ENCODE measurements around the gene NECAB3. TPM values are rescaled to one million over a fixed set of nuclear protein-coding genes. Genes with fewer than 3 reads are reported as not detected.

Gene NECAB3
- total RNA-seq, 1 experiment from 2014 or later = 43.5 TPM

DNA sequence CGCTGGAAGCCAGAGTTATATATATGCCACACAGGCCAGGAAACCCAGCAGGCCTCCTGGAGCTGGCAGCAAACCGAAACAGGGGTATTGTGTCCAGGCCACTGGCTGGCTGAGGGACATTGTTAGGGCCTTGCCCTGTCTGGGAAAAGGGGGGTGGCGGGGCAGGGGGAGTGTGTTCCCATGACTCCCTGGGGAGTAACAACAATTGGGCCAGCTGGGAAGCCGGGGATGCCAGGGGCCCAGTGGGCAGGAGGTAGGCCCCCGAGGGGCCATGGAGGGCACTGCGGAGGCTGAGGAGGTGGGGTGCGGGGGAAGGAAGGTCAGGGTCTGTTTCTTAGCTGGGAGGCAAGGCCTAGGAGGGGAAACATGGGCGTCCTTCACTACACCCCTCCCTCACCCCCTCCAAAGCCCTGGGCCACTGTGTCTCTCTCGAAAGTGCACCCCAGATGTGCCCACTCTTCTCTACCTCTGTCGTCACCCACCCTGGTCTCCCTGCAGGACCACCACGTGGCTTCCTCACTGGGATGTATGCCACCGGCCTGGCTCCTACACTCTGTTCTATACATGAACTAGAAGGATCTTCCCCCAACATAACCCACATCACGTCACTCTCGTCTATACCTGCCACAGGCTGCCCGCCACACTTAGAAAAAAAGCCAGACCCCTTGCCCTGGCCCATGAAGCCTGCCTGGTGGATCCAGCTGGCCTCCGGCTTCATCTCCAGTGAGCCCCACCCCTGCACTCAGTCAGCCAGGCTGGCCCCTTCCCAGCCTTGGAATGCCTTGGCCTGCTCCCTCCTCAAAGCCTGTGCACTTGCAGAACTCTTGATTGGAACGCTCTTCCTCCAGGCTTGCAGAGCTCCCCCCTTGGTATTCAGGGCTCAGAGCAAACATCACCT lies 19.8 kb upstream of the NECAB3 start:
- TF ChIP-seq, protein P1, sequence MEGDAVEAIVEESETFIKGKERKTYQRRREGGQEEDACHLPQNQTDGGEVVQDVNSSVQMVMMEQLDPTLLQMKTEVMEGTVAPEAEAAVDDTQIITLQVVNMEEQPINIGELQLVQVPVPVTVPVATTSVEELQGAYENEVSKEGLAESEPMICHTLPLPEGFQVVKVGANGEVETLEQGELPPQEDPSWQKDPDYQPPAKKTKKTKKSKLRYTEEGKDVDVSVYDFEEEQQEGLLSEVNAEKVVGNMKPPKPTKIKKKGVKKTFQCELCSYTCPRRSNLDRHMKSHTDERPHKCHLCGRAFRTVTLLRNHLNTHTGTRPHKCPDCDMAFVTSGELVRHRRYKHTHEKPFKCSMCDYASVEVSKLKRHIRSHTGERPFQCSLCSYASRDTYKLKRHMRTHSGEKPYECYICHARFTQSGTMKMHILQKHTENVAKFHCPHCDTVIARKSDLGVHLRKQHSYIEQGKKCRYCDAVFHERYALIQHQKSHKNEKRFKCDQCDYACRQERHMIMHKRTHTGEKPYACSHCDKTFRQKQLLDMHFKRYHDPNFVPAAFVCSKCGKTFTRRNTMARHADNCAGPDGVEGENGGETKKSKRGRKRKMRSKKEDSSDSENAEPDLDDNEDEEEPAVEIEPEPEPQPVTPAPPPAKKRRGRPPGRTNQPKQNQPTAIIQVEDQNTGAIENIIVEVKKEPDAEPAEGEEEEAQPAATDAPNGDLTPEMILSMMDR (conservative IDR thresholded peaks at IDR 0.05; ENCODE audit: low read depth, low read length) = no peak
- no peak for TF ChIP-seq EZH2phosphoT487 (IDR thresholded peaks at IDR 0.05; ENCODE audit: borderline replicate concordance, low read length)
- TF ChIP-seq EZH2 (IDR thresholded peaks at IDR 0.05; ENCODE audit: low read length, unreplicated experiment) = no peak
- DNase-seq (no peak), ATAC-seq (no peak)
- H3K4me2 ChIP-seq (ENCODE audit: low read length) = no peak overlapping the region
- no TSS peak for BruUV-seq (replicated peaks)
- no peak overlapping the region for H3K9ac ChIP-seq (ENCODE audit: low read length)
- H3K9me3 ChIP-seq (ENCODE audit: low read length) = no peaks in the 10 kb centered on the region
- no peak overlapping the region for H3K4me3 ChIP-seq (ENCODE audit: low read length)
- no peak overlapping the region for H2AFZ ChIP-seq (ENCODE audit: low read length)
- intact Hi-C loops (cut with micrococcal nuclease) = no loop called here
- H3K9me2 ChIP-seq (replicated peaks; ENCODE audit: low read length) = no peaks in the 10 kb centered on the region
- H3K4me1 ChIP-seq (ENCODE audit: insufficient read depth, low read length) = no peaks in the 10 kb centered on the region
- ChIA-PET CTCF (no interaction called here), POLR2A (ENCODE audit: unreplicated experiment) (no interaction called here)
- H3K79me2 ChIP-seq (ENCODE audit: low read length) = no peaks in the 10 kb centered on the region
- H3K27ac ChIP-seq (ENCODE audit: low read length) = no peak overlapping the region
- no peaks in the 10 kb centered on the region for H3K36me3 ChIP-seq (ENCODE audit: low read depth, low read length)
- H3K27me3 ChIP-seq (ENCODE audit: low read length) = no peaks in the 10 kb centered on the region
- no peaks in the 10 kb centered on the region for H3F3A ChIP-seq (ENCODE audit: low read length, unreplicated experiment)
- no peaks in the 10 kb centered on the region for H4K20me1 ChIP-seq (ENCODE audit: low read length)

DNA sequence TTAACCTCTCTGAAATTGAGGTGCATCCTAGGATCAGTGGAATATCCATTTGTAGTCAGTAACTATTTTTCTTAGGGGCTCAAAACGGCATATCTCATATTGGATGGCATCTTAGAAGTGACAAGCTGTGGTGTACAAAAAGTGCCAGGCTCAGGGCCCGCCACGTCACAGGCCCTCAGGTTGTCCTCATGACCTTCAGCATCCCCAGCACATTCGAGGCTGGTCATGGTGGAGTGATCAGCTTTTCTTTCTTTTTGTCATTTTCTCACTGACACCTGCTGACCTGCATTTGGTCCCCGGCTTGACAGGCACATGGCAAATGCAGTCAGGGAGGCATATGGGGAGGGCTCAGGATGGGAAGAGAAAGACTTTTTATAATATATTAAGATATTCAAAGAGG lies 19.1 kb upstream of the NECAB3 start:
- H3K4me3 ChIP-seq (ENCODE audit: low read length) = no peak overlapping the region

More for the DNA sequence above, 19.1 kb upstream of the NECAB3 start:
- Histone ChIP-seq H2AFZ (ENCODE audit: low read length) (no peak overlapping the region), H3K4me2 (ENCODE audit: low read length) (no peak overlapping the region), H3K9ac (ENCODE audit: low read length) (no peak overlapping the region), H3K9me2 (replicated peaks; ENCODE audit: low read length) (no peaks in the 10 kb centered on the region), H3K4me1 (ENCODE audit: insufficient read depth, low read length) (no peaks in the 10 kb centered on the region), H3K27me3 (ENCODE audit: low read length) (no peaks in the 10 kb centered on the region), H3K9me3 (ENCODE audit: low read length) (no peaks in the 10 kb centered on the region), H4K20me1 (ENCODE audit: low read length) (no peaks in the 10 kb centered on the region), H3K79me2 (ENCODE audit: low read length) (no peaks in the 10 kb centered on the region), H3K36me3 (ENCODE audit: low read depth, low read length) (no peaks in the 10 kb centered on the region), H3F3A (ENCODE audit: low read length, unreplicated experiment) (no peaks in the 10 kb centered on the region), H3K27ac (ENCODE audit: low read length) (no peak overlapping the region)
- BruUV-seq (replicated peaks) = no TSS peak
- intact Hi-C loops (cut with micrococcal nuclease) = no loop called here
- ATAC-seq (no peak), DNase-seq (no peak)
- POLR2A ChIA-PET (ENCODE audit: unreplicated experiment) = no interaction called here
- CTCF ChIA-PET = no interaction called here
- no peak for TF ChIP-seq EZH2phosphoT487 (IDR thresholded peaks at IDR 0.05; ENCODE audit: borderline replicate concordance, low read length)
- TF ChIP-seq, protein P1 (conservative IDR thresholded peaks at IDR 0.05; ENCODE audit: low read depth, low read length) = no peak
- no peak for TF ChIP-seq EZH2 (IDR thresholded peaks at IDR 0.05; ENCODE audit: low read length, unreplicated experiment)
